GM19455 (cell line): Measurements from ENCODE around the gene SH3RF1.
A peak's percentile ranks its signal among the peaks of the same experiment; 100 is the strongest.

Experiments used
- ATAC-seq: cut with Tn5 transposase; IDR thresholded peaks from one replicate; pipeline ENCODE4 v1.9.1; 2021; ENCODE audit not compliant: unreplicated experiment

SH3RF1 gene

GRCh38 chr4:169167957-169168858 is 102.5 kb downstream of the SH3RF1 start:
- ATAC-seq = peak; percentile 97

- no peak for ATAC-seq
Measured at GRCh38 chr4:169164669-169165415, 105.9 kb downstream of the SH3RF1 start.

- no peak for ATAC-seq
Measured at GRCh38 chr4:169163947-169164668, 106.6 kb downstream of the SH3RF1 start.

DNA sequence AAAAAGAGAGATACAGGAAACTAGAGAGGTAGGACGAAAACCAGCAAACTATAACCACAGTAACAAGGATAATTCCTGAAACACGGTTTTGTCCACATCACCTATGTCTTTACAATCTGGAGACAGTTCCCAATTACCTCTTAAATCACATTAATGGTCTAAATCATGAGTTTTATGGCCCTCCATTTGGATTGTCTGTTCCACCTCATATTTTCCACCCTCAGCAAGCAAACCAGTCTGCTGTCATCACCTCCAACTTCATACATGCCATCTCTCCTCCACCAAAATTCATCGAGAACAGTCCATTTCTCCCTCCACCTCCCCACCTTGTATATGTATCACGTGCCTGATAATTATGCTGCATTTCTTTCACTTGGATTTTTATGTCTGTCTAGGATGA is 107.3 kb downstream of the SH3RF1 start:
- ATAC-seq = no peak

GRCh38 chr4:169160825-169161224 is 109.9 kb downstream of the SH3RF1 start:
- no peak for ATAC-seq

- no peak for ATAC-seq
Measured at GRCh38 chr4:169159624-169160171, 111.1 kb downstream of the SH3RF1 start.

DNA sequence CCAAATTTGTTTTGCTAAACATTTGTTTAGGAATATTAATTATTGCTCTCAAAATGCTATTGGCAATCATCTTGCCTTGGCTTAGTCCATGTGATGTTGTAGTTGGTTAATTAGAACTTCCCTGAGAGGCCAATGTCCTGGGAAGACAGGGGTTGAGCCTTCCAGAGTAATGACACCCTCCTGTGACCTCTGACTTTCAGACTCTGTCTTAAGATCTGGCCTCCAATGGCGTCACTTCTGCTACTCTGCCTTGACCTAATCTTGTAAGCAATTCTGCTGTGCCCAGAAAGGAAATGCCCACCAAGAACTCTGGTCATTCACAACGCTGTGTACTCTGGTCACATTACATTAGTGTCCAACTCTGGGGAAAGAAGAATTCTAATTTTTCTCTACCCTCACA is 111.9 kb downstream of the SH3RF1 start:
- no peak for ATAC-seq

DNA sequence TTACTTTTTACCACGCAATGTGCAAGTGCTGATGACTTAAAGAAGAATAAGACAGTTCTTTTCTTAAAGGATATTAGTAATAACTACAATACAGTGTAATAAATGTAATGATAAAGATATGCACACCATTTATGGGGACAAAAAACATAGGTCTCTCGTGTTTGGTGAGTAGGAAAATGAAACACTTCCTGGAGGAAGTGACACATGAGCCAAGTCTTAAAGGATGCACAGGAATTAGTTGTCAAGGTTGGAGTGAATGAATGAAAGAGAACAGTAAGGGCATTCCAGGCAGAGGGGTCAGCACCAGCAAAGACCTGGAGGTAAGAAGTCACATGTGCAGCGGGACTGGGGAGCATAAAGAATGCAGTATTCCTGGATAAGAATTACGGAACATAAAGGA is 112.7 kb downstream of the SH3RF1 start:
- no peak for ATAC-seq

DNA sequence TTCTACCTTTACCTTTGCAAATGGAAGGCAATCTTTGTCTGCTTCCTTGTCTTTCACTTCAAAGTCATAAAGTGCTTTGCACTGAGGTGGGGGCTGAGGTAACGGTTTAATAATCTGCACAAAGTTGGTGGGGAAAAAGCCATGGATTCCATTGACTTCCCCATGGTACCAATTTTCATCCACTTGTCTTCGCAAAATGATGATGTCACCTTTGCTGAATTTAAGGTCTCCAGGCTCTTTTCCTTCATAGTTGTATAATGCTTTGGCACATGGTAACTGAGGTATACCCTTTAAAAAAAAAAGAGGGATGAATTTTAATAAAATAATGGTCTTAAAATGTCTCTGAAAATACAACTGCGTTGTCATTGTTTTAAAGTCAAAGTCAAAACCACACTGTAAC is 114.4 kb downstream of the SH3RF1 start:
- ATAC-seq = no peak

GRCh38 chr4:169154121-169154520 is 116.6 kb downstream of the SH3RF1 start:
- ATAC-seq = no peak

GRCh38 chr4:169153481-169154087 is 117.2 kb downstream of the SH3RF1 start:
- no peak for ATAC-seq

DNA sequence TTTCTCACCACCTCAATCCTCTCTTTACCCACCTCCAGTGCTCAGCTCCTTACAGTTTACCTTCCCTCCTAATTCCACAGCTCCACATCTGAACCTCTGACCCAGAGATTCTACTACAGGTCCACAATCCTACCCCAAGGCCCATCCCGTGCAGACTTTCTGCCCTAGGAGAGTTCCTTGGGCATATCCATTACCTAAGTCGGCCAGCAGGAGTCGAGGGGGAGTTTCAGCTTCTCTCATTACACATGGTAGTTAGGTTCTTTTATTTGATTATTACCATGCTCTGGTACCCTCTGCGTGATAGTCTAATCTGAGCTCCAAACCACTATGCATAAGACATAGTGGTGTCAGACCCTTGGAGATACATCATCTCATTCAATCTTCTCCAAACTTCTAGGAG is 117.9 kb downstream of the SH3RF1 start:
- no peak for ATAC-seq

GRCh38 chr4:169152098-169152497 is 118.7 kb downstream of the SH3RF1 start:
- no peak for ATAC-seq

- ATAC-seq = no peak
Measured at GRCh38 chr4:169151671-169152070, 119.1 kb downstream of the SH3RF1 start.

GRCh38 chr4:169150806-169151205 is 120.0 kb downstream of the SH3RF1 start:
- ATAC-seq = no peak

DNA sequence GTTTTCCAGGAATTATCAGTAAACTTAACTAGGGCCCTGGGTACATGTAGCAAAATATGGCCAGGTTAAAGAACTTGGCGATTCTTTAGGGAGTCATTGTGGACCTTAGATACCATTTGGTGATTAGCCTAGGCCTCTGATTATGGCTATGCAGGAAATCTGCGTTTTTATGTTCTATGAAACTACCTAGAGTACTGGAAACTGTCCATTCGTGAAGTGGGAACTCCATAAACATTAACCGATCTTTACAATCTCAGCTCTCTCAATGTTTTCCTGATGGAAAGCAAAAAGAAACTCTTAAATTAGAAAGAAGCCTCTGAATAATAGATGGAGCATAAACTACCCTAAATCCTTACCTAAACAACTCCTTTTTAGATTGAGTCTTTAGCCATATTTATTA is 121.9 kb downstream of the SH3RF1 start:
- no peak for ATAC-seq

DNA sequence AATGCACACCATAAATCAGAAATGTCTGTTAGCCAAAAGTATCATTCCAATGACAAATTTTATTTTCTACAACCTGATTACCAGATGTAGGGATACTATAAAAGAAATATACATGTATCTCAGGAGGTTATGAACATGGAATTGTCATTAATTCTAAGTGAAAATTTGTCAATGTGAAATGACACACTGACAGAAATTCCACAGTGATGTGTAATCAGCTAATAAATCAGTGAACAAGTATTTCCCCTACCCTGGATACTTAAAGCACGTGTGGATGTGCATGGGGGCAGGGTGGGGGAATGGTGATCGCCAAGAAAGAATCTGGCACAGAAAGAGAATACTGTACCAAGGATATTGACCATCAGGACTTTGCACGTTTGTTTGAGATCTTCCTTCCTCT is 123.6 kb downstream of the SH3RF1 start:
- ATAC-seq = no peak

DNA sequence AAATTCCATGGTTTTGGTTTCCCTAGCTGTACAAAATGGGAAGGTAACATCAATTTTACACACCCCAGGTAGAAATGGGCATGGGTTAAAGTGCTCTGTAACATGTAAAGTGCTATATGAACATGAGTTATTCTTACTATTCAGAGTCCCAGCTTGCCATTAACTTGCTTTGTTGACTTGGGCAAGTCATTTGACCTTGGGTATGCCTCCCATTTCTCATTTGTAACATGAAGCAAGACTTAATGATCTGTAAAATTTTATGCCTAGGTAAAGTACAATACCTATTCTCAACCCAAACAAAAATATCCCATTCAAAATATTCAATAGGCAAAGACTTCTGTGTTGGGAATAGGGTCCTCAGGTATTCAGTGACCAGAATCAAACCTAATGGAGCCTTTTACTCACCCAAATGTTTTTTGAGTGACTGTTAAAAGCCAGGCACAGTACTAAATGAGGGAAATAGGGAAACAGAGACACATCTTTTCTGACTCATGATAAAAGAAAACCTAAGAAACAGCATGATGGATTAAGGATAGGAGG is 126.6 kb downstream of the SH3RF1 start:
- ATAC-seq = no peak

- ATAC-seq = no peak
Measured at GRCh38 chr4:169143335-169143734, 127.4 kb downstream of the SH3RF1 start.

GRCh38 chr4:169142906-169143305 is 127.8 kb downstream of the SH3RF1 start:
- no peak for ATAC-seq

DNA sequence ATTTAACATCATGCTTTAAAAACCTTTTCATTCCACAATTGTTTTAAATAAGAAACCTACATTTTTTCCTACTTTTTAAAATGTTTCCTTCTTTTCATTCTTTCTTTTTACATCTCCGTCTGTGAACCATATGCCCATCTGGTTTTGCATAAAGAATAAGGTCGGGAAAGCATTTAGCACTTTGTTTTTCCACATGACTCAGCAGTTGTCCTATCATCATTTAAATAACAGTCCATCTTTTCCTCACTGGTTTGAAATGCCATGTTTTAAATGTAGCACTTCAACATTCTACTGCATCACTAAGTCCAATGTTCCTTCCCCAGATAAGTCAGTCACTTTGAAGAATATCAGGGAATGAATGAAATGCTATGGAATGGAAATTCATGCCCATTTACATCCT is 128.4 kb downstream of the SH3RF1 start:
- no peak for ATAC-seq
